SK-N-SH (cell line): ENCODE results near the gene AAGAB. TPM values are rescaled to one million over a fixed set of nuclear protein-coding genes. Genes with fewer than 3 reads are reported as not detected.

Source experiments
- CTCF ChIA-PET: fragments of 300-600, 350-600 bp; formaldehyde crosslinking; extraction: SDS; loops from one replicate; lab custom pipeline; 2021; lab: Yijun Ruan, JAX
- POLR2A ChIA-PET: fragments of 350-600 bp; sonication (Branson Sonifier 250); formaldehyde crosslinking; extraction: SDS; loops from one replicate; lab custom pipeline; 2020; ENCODE audit warnings: antibody characterized with exemption, inconsistent platforms; lab: Yijun Ruan, JAX
- DNase-seq: peaks from one replicate; pipeline ENCODE4 v3.0.0; 2012
- H2AFZ ChIP-seq: fragments of 200-600 bp; sonication (generic); 2 replicates; pipeline ENCODE4 v1.8.1; 2016; ENCODE audit warnings: antibody characterized with exemption, mild to moderate bottlenecking, low read depth
- H3F3A ChIP-seq: fragments of 200-600 bp; sonication (generic); replicated peaks from 2 replicates; pipeline ENCODE3; 2016; ENCODE audit warnings: antibody characterized with exemption, mild to moderate bottlenecking; ENCODE audit not compliant: insufficient read depth
- H3K27ac ChIP-seq, 2 experiments: fragments of 200-500 bp in 1 of 2; fragments of 200-600 bp in 1 of 2; sonication (Bioruptor generic) in 1 of 2; sonication (generic), shearing (Covaris generic) in 1 of 2; 2 replicates each; pipeline versions ENCODE4 v1.5.1 to v1.6.1; 2014 to 2016; ENCODE audit warnings: low read depth in 2 of 2, inconsistent platforms in 1 of 2, low read length in 1 of 2, mild to moderate bottlenecking in 1 of 2, mixed read lengths in 1 of 2
- H3K27me3 ChIP-seq: fragments of 200-600 bp; sonication (generic), shearing (Covaris generic); 2 replicates; pipeline ENCODE4 v1.6.1; 2016; ENCODE audit warnings: mixed run types; ENCODE audit not compliant: insufficient read depth
- H3K36me3 ChIP-seq, 2 experiments: fragments of 200-500 bp in 1 of 2; fragments of 200-600 bp in 1 of 2; sonication (Bioruptor generic) in 1 of 2; sonication (generic) in 1 of 2; replicated peaks in 1 of 2; 2 replicates each; pipeline versions ENCODE3 to v1.5.1; 2014 to 2016; ENCODE audit warnings: low read length in 1 of 2, mild to moderate bottlenecking in 1 of 2; ENCODE audit not compliant: insufficient read depth in 2 of 2, control insufficient read depth in 1 of 2
- H3K4me1 ChIP-seq, 2 experiments: fragments of 200-500 bp in 1 of 2; fragments of 200-600 bp in 1 of 2; sonication (Bioruptor generic) in 1 of 2; sonication (generic), shearing (Covaris generic) in 1 of 2; 2 replicates each; pipeline versions ENCODE4 v1.5.1 to v1.6.1; 2014 to 2016; ENCODE audit warnings: low read depth in 1 of 2, low read length in 1 of 2, mixed run types in 1 of 2; ENCODE audit not compliant: insufficient read depth in 2 of 2, control insufficient read depth in 1 of 2
- H3K4me2 ChIP-seq: fragments of 200-600 bp; sonication (generic), shearing (Covaris generic); 2 replicates; pipeline ENCODE4 v1.6.1; 2017; ENCODE audit warnings: mixed run types
- H3K4me3 ChIP-seq, 2 experiments: fragments of 200-500 bp in 1 of 2; fragments of 200-600 bp in 1 of 2; sonication (Bioruptor generic) in 1 of 2; sonication (generic), shearing (Covaris generic) in 1 of 2; 2 replicates each; pipeline versions ENCODE4 v1.5.1 to v1.8.1; 2014 to 2016; ENCODE audit warnings: low read depth in 2 of 2, inconsistent platforms in 1 of 2, low read length in 1 of 2, mild to moderate bottlenecking in 1 of 2, mixed read lengths in 1 of 2, moderate library complexity in 1 of 2
- H3K79me2 ChIP-seq: fragments of 200-600 bp; sonication (generic); 2 replicates; pipeline ENCODE4 v1.8.1; 2017; ENCODE audit warnings: mild to moderate bottlenecking; ENCODE audit not compliant: insufficient read depth
- H3K9ac ChIP-seq: fragments of 200-600 bp; sonication (generic); 2 replicates; pipeline ENCODE4 v1.6.1; 2017; ENCODE audit warnings: mixed run types
- H3K9me2 ChIP-seq: fragments of 200-600 bp; sonication (generic); 2 replicates; pipeline ENCODE4 v1.6.1; 2017; ENCODE audit warnings: mixed run types
- H3K9me3 ChIP-seq: fragments of 200-600 bp; sonication (generic); 2 replicates; pipeline ENCODE4 v1.6.1; 2017; ENCODE audit warnings: mixed run types, mild to moderate bottlenecking, moderate library complexity
- H4K20me1 ChIP-seq: fragments of 200-600 bp; sonication (generic); 2 replicates; pipeline ENCODE4 v1.6.1; 2017; ENCODE audit warnings: mild to moderate bottlenecking, mixed run types; ENCODE audit not compliant: insufficient read depth
- CHD2 ChIP-seq: fragments of 150-350 bp; IDR thresholded peaks from 2 replicates; pipeline ENCODE4 v1.6.1; 2018; ENCODE audit warnings: low read length; ENCODE audit not compliant: partially characterized antibody
- EP300 ChIP-seq, 2 experiments: IDR thresholded peaks; 2 replicates each; pipeline versions ENCODE4 v1.4.0 to v1.6.1; 2012; ENCODE audit warnings: borderline replicate concordance in 1 of 2, low read depth in 1 of 2, low read length in 1 of 2
- FOSL2 ChIP-seq: IDR thresholded peaks from 2 replicates; pipeline ENCODE4 v1.4.0; 2012; ENCODE audit warnings: low read depth, mild to moderate bottlenecking, moderate library complexity, borderline replicate concordance
- GABPA ChIP-seq: IDR thresholded peaks from 2 replicates; pipeline ENCODE4 v1.4.0; 2012; ENCODE audit warnings: low read depth, mild to moderate bottlenecking
- JUND ChIP-seq: IDR thresholded peaks from 2 replicates; pipeline ENCODE4 v1.4.0; 2012
- MXI1 ChIP-seq: IDR thresholded peaks from 2 replicates; pipeline ENCODE4 v1.6.1; 2012; ENCODE audit warnings: mild to moderate bottlenecking, low read depth, low read length, improper control_type of control experiment
- POLR2AphosphoS5 ChIP-seq: IDR thresholded peaks from 2 replicates; pipeline ENCODE4 v1.6.1; 2012; ENCODE audit warnings: low read depth, low read length
- RAD21 ChIP-seq: IDR thresholded peaks from 2 replicates; pipeline ENCODE4 v1.6.1; 2012; ENCODE audit warnings: mild to moderate bottlenecking, low read length
- SMC3 ChIP-seq: IDR thresholded peaks from 2 replicates; pipeline ENCODE4 v1.6.1; 2012; ENCODE audit warnings: low read depth, low read length, improper control_type of control experiment
- TCF12 ChIP-seq: IDR thresholded peaks from 2 replicates; pipeline ENCODE4 v1.4.0; 2012
- TEAD4 ChIP-seq: IDR thresholded peaks from 2 replicates; pipeline ENCODE4 v1.4.0; 2012; ENCODE audit warnings: mild to moderate bottlenecking, borderline replicate concordance; ENCODE audit not compliant: insufficient read depth
- WGBS: methylation state at CpG from one replicate; pipeline ENCODE4 v1.1.6; 2017; ENCODE audit warnings: low lambda C conversion rate; 5-methylcytosine and 5-hydroxymethylcytosine counted together
- polyA plus RNA-seq, 3 experiments: library from polyadenylated mRNA; depleted of rRNA; stranded (reverse); fragments of >200 nt; gene quantifications; 2 replicates each; pipeline ENCODE4 v1.2.3, GENCODE V29; 2012
- TF ChIP-seq, protein P1 (sequence below): IDR thresholded peaks from 2 replicates; pipeline ENCODE4 v1.6.1; 2012; ENCODE audit warnings: mild to moderate bottlenecking, low read depth, low read length, moderate library complexity
- TF ChIP-seq, protein P2 (sequence below): IDR thresholded peaks from 2 replicates; pipeline ENCODE4; 2012

AAGAB gene
- polyA plus RNA-seq, 1 of the 3 experiments (the other 2 are of a cell fraction), result 24.9 TPM

DNA sequence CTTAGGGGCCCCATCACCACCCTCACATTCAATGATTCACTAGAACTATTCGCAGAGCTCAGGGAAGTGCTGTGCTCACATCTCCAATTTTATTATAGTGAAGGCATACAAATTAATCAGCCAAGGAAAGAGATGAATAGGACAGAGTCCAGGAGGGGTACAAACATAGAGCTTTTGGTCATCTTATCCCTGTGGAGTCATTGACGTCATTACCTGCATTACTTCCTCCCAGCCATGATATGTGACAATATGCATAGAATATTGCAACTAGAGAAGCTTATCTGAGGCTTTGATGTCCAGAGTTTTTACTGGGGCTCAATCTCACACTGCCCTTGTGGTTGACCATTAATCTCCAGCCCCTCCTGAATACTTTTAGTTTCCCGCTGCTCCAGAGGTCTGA, 1.6 kb upstream of the AAGAB start (continued):
- no peak for TF ChIP-seq RAD21
- TF ChIP-seq EP300 (IDR thresholded peaks at IDR 0.05; ENCODE audit: borderline replicate concordance in 1 of 2, low read depth in 1 of 2, low read length in 1 of 2), result no peak
- no peak for TF ChIP-seq TCF12

DNA sequence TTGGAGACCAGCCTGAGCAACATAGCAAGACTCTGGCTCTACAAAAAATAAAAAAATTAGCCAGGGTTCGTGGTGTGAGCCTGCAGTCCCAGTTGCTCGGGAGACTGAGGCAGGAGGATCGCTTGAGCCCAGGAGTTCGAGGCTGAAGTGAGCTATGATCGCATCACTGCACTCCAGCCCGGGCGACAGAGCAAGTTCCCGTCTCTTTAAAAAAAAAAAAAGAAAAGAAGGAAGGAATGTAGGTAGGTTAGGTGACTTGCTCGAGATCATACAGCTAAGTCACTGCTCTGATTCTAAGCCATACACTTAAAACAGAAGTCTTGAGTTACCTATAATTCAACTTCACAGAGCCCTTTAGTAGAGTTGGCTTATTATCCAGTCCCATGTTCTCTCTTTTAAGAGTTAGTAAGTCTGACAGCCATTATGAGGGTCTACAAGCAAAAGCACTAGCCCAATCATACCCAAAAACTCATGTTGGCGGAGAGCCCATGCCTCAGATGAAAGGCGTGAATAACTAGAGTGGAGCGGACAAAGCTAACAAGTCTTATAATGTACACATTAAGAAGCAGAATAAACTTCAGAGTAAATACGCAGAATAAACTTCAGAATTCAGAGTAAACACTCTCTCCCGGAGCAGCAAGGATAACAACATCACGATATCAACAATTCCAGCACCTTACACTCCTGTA, 768 bp downstream of the AAGAB start:
- ChIA-PET POLR2A (interaction anchor here (0.6 to 1.0 kb wide), 2 partner anchors 11 to 54 kb away, joined by 3 to 4 read pairs; no protein-coding TSS in a partner anchor), CTCF (interaction anchor here (0.6 to 1.7 kb wide), 3 partner anchors 50 to 193 kb away, joined by 3 to 5 read pairs (median 3); no protein-coding TSS in a partner anchor)
- Histone ChIP-seq H3K4me1 (peaks cover 3 to 6% of the 10 kb centered on the region in 2 experiments; a peak in 3 of 4 replicates), H3K27ac (peak overlapping the region; percentile 86 to 95), H3K36me3 (no peaks in the 10 kb centered on the region), H3K4me2 (peak overlapping the region; percentile 78), H2AFZ (peak overlapping the region; percentile 52), H3K79me2 (peaks cover 57% of the 10 kb centered on the region), H3K4me3 (peak overlapping the region; percentile 69 to 96), H3K27me3 (no peaks in the 10 kb centered on the region), H4K20me1 (no peaks in the 10 kb centered on the region), H3K9me3 (no peaks in the 10 kb centered on the region), H3K9me2 (no peaks in the 10 kb centered on the region)
- DNase-seq, result peak; percentile 17
- 23% methylated on average over 15 of the region's 15 CpGs for WGBS
- TF ChIP-seq RAD21 (no peak), GABPA (no peak), TEAD4 (no peak), MXI1 (no peak), FOSL2 (no peak), SMC3 (no peak), POLR2AphosphoS5 (no peak), CHD2 (no peak), JUND (no peak), TCF12 (no peak)
- TF ChIP-seq, protein P1, sequence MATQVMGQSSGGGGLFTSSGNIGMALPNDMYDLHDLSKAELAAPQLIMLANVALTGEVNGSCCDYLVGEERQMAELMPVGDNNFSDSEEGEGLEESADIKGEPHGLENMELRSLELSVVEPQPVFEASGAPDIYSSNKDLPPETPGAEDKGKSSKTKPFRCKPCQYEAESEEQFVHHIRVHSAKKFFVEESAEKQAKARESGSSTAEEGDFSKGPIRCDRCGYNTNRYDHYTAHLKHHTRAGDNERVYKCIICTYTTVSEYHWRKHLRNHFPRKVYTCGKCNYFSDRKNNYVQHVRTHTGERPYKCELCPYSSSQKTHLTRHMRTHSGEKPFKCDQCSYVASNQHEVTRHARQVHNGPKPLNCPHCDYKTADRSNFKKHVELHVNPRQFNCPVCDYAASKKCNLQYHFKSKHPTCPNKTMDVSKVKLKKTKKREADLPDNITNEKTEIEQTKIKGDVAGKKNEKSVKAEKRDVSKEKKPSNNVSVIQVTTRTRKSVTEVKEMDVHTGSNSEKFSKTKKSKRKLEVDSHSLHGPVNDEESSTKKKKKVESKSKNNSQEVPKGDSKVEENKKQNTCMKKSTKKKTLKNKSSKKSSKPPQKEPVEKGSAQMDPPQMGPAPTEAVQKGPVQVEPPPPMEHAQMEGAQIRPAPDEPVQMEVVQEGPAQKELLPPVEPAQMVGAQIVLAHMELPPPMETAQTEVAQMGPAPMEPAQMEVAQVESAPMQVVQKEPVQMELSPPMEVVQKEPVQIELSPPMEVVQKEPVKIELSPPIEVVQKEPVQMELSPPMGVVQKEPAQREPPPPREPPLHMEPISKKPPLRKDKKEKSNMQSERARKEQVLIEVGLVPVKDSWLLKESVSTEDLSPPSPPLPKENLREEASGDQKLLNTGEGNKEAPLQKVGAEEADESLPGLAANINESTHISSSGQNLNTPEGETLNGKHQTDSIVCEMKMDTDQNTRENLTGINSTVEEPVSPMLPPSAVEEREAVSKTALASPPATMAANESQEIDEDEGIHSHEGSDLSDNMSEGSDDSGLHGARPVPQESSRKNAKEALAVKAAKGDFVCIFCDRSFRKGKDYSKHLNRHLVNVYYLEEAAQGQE, result no peak
- TF ChIP-seq, protein P2, sequence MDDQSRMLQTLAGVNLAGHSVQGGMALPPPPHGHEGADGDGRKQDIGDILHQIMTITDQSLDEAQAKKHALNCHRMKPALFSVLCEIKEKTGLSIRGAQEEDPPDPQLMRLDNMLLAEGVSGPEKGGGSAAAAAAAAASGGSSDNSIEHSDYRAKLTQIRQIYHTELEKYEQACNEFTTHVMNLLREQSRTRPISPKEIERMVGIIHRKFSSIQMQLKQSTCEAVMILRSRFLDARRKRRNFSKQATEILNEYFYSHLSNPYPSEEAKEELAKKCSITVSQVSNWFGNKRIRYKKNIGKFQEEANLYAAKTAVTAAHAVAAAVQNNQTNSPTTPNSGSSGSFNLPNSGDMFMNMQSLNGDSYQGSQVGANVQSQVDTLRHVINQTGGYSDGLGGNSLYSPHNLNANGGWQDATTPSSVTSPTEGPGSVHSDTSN, result no peak
- TF ChIP-seq, all 33 proteins: peak for 0
- H3K9ac ChIP-seq, result peak overlapping the region; percentile 97
- H3F3A ChIP-seq, result peaks cover 5% of the 10 kb centered on the region
